SU-DHL-6 (cell line): ENCODE data around the gene DYNC1LI1.

Experiments
- EZH2phosphoT487 ChIP-seq: fragments of 200-600 bp; sonication (generic), shearing (Covaris generic); conservative IDR thresholded peaks from 2 replicates; pipeline ENCODE4 v1.6.1; 2018; ENCODE audit warnings: mild to moderate bottlenecking, antibody characterized with exemption, low read length, moderate library complexity, mixed read lengths
- TF ChIP-seq, protein P1 (sequence below): fragments of 200-600 bp; sonication (generic); IDR thresholded peaks from one replicate; pipeline ENCODE4 v1.5.1; 2017; ENCODE audit warnings: antibody characterized with exemption, mild to moderate bottlenecking, low read length, moderate library complexity; ENCODE audit not compliant: insufficient read depth, poor library complexity, severe bottlenecking

DNA sequence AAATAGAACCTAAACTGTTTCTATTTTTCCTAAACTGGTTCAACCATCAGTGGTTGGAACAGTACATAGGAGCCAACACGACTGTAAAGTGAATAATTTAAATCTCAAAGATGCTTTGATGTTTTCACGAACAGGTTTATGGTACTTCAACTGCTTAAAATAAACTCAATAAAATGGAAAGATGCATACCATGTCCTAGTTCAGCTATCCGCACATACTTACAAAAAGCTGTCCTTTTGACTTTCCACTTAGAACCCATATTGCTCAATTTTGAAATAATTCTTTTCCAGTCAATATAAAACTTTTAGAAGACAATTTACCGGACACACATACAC is 68.9 kb downstream of the DYNC1LI1 start:
- TF ChIP-seq, protein P1, sequence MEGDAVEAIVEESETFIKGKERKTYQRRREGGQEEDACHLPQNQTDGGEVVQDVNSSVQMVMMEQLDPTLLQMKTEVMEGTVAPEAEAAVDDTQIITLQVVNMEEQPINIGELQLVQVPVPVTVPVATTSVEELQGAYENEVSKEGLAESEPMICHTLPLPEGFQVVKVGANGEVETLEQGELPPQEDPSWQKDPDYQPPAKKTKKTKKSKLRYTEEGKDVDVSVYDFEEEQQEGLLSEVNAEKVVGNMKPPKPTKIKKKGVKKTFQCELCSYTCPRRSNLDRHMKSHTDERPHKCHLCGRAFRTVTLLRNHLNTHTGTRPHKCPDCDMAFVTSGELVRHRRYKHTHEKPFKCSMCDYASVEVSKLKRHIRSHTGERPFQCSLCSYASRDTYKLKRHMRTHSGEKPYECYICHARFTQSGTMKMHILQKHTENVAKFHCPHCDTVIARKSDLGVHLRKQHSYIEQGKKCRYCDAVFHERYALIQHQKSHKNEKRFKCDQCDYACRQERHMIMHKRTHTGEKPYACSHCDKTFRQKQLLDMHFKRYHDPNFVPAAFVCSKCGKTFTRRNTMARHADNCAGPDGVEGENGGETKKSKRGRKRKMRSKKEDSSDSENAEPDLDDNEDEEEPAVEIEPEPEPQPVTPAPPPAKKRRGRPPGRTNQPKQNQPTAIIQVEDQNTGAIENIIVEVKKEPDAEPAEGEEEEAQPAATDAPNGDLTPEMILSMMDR: no peak
- TF ChIP-seq EZH2phosphoT487: no peak
